ENCODE results near the gene UBASH3A.
A peak's percentile ranks its signal among the peaks of the same experiment; 100 is the strongest.

Gene UBASH3A

GRCh38 chr21:42411197-42411869, 7.6 kb downstream of the UBASH3A start:
- DNase-seq (ENCODE audit: low read depth) = no peak

- no peak for DNase-seq (ENCODE audit: low read depth)
These were observed 8.4 kb downstream of the UBASH3A start for GRCh38 chr21:42411891-42412635.

GRCh38 chr21:42412636-42412933, 8.9 kb downstream of the UBASH3A start:
- DNase-seq (ENCODE audit: low read depth) = no peak

- no peak for DNase-seq (ENCODE audit: low read depth)
These were observed 9.4 kb downstream of the UBASH3A start for GRCh38 chr21:42413093-42413492.

GRCh38 chr21:42413500-42413899, 9.8 kb downstream of the UBASH3A start:
- no peak for DNase-seq (ENCODE audit: low read depth)

GRCh38 chr21:42414066-42414465, 10.4 kb downstream of the UBASH3A start:
- DNase-seq (ENCODE audit: low read depth) = no peak

- no peak for DNase-seq (ENCODE audit: low read depth)
These were observed 10.8 kb downstream of the UBASH3A start for GRCh38 chr21:42414553-42414927.

GRCh38 chr21:42414928-42415769, 11.4 kb downstream of the UBASH3A start:
- DNase-seq (ENCODE audit: low read depth) = peak; percentile 40

GRCh38 chr21:42417533-42417932, 13.8 kb downstream of the UBASH3A start:
- no peak for DNase-seq (ENCODE audit: low read depth)

GRCh38 chr21:42418886-42419285, 15.2 kb downstream of the UBASH3A start:
- DNase-seq (ENCODE audit: low read depth) = no peak

- no peak for DNase-seq (ENCODE audit: low read depth)
These were observed 16.1 kb downstream of the UBASH3A start for GRCh38 chr21:42419845-42420244.

GRCh38 chr21:42421018-42421793, 17.5 kb downstream of the UBASH3A start:
- no peak for DNase-seq (ENCODE audit: low read depth)

- no peak for DNase-seq (ENCODE audit: low read depth)
These were observed 19.5 kb downstream of the UBASH3A start for GRCh38 chr21:42423197-42423675.

GRCh38 chr21:42423685-42424084, 20.0 kb downstream of the UBASH3A start:
- DNase-seq (ENCODE audit: low read depth) = no peak

- no peak for DNase-seq (ENCODE audit: low read depth)
These were observed 21.3 kb downstream of the UBASH3A start for GRCh38 chr21:42424914-42425541.

- DNase-seq (ENCODE audit: low read depth) = no peak
These were observed 21.9 kb downstream of the UBASH3A start for GRCh38 chr21:42425591-42425990.

- no peak for DNase-seq (ENCODE audit: low read depth)
These were observed 22.7 kb downstream of the UBASH3A start for GRCh38 chr21:42426424-42426823.

GRCh38 chr21:42426876-42427480, 23.3 kb downstream of the UBASH3A start:
- DNase-seq (ENCODE audit: low read depth) = no peak

GRCh38 chr21:42427809-42428419, 24.2 kb downstream of the UBASH3A start:
- no peak for DNase-seq (ENCODE audit: low read depth)

- DNase-seq (ENCODE audit: low read depth) = no peak
These were observed 25.3 kb downstream of the UBASH3A start for GRCh38 chr21:42429021-42429420.

GRCh38 chr21:42429856-42430255, 26.2 kb downstream of the UBASH3A start:
- DNase-seq (ENCODE audit: low read depth) = no peak

Data from non-pigmented ciliary epithelial cell (primary cell).